Activated CD4-positive, alpha-beta T cell treated with anti-CD3 and anti-CD28 coated beads for 48 hours (primary cell): ENCODE measurements around the gene NTSR1.

Experiments
- DNase-seq: peaks from one replicate; pipeline ENCODE4 v3.0.0-alpha.2; 2020

NTSR1 gene

DNA sequence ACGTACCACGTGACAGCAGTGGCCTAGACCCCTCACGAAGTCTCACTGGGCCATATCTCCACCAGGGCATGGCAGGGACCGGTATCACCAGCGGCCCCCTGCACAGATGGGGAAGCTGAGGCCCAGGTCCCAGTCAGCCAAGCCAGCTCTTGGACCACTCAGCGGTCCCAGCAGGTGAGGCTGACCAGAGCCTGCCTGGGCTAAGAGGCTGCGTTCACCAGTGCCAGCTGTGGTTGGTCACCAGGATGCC is 85.0 kb downstream of the NTSR1 start:
- no peak for DNase-seq

DNA sequence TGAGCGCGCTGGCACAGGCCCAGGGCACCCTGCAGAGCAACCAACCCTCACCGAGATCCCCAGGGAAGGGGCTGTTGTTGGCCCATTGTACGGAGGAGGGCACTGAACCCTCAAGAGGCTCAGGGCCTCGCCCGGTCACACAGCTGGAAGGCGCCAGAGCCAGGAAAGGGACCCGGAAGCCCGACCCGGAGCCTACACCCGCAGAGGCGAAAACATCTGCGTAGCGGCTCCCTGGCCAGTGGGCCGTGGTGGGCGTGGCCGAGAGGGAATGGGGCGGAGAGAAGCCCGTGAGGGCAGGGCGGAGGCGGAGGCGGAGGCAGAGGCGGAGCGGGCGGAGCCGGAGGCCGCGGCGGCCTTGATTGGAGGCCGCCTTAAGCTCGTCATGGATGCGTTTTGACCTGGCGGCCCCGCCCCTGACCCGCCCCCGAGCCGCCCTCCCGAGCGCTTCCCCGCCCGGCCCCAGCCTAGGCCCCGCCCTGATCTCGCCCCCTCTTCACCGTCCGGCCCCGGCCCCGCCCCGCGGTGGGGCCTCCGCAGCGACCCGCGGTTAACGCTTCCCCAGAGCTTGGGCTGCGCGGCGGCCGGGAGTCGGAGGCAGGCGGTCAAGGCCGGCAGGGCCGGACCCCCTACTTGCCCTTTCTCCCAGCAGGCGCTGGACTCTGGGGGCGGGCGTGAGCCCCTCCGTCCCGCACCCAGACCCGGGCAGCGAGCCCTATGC is 85.5 kb downstream of the NTSR1 start:
- DNase-seq = peak; percentile 94

GRCh38 chr20:62795023-62795761 is 86.6 kb downstream of the NTSR1 start:
- peak; percentile 77 for DNase-seq

DNA sequence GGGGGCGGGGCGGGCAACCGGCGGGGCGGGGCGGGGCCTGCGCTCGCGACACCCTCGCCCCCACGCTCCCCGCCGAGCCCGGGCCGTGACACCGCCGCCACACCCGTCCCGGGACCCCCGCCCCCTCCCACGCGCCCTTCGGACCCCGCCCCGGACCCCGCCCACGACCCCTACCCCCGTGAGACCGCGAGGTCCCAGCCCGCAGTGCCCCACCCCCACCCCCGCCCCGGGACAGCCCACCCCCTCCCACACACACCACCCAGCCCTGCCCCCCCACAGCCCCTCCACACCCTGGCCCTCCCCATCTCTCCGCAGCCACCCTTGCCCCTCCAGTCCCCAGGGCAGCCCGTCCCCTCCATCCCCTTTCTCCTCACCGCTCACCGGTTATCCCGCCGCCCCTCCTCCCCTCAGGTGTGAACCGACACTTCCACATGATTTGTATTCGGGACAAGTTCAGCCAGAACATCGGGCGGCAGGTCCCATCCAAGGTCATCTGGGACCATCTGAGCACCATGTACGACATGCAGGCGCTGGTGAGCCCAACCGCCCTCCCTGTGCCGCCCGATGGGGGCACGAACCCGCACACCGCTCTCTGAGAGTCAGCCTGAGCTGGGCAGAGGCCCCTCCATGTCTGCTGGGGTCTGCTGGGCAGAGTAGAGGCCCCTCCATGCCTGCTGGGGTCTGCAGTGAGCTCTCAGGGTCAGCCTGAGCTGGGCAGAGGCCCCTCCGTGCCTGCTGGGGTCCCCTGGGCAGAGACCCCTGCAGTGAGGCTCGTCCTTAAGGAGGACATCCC is 88.3 kb downstream of the NTSR1 start:
- no peak for DNase-seq

GRCh38 chr20:62797671-62798532 is 89.3 kb downstream of the NTSR1 start:
- DNase-seq = no peak

- no peak for DNase-seq
Observed at GRCh38 chr20:62799036-62799435, 90.4 kb downstream of the NTSR1 start.

DNA sequence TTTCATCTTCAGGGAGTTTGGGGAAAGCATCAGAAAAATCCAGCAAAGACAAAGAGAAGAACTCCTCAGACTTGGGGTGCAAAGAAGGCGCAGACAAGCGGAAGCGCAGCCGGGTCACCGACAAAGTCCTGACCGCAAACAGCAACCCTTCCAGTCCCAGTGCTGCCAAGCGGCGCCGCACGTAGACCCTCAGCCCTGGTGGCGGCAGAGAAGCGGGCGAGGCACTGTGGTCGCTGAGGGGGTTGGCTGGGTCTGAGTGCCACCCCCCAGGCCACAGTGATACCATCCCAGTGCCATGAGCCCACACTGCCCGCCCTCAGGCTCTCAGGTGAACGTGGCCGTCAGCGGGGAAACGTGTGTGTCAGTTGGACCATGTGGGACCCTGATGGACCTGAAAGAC is 90.8 kb downstream of the NTSR1 start:
- DNase-seq = no peak

GRCh38 chr20:62799873-62800272 is 91.2 kb downstream of the NTSR1 start:
- no peak for DNase-seq

- no peak for DNase-seq
Observed at GRCh38 chr20:62800314-62801259, 92.0 kb downstream of the NTSR1 start.

DNA sequence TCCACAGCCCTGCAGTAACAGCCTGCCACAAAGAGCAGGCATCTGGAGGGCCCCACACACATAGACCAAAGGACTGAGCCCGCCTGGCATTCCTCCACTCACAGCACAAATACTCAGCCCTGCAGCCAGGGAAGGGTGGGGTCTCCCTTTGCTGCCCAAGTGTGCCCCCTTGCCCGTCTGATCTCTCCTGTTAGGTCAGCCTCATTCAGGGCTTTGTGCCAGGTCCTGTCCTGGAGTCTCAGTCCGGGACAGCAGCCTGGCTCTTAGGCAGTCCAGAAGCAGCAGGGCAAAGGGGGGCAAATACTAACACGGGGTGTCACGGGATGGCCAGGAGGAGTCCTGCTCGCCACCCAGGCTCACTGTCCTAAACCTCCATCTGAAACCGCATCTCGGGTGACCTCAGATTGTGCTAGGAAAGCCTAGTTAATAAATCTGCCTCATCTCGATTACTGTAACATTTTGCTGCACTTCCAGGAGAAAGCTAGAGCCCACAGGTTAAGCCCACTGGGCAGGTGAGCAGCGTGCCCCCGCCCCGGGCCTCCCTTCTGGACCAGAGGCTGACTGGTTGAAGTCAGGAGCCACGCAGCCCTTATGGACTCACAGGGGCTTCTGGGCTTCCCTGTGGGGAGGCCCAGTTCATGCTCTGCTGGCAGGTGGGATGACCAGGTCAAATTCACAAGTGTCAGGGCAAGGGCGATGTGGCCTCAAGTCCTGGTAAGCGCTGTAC is 92.8 kb downstream of the NTSR1 start:
- DNase-seq = no peak

DNA sequence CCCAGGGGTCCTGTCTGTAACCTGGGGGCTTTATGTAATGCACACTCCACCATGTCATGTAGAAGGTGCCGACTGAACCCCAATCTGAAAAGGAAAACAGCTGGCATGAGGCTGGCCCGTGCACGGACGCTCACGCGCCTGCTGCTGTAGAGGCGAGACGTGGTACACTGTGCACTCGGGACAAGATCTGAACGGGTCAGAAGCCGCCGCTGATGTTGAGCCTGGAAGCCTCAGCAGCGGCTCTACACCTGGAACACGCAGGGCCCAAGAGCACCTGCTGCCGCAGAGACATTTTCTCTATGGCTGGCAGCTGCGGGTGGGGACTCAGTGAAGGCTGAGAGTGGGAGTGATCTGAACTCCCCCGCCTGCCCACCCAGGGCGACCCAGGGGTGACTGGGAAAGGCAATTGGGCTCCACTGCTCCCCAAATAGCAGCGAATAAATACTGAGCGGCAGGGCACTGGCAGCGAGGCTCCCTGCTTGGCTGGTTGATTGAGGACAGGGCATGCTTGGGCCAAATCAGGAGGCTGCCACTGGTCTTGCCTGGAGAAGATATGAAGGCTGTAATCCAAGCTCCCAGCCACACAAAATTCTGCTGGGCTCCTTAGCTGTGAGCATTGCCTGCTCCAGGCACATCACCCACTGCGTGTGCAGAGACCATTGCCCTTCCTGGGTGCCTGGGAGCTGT is 93.5 kb downstream of the NTSR1 start:
- DNase-seq = no peak

- DNase-seq = no peak
Observed at GRCh38 chr20:62804021-62804626, 95.5 kb downstream of the NTSR1 start.

DNA sequence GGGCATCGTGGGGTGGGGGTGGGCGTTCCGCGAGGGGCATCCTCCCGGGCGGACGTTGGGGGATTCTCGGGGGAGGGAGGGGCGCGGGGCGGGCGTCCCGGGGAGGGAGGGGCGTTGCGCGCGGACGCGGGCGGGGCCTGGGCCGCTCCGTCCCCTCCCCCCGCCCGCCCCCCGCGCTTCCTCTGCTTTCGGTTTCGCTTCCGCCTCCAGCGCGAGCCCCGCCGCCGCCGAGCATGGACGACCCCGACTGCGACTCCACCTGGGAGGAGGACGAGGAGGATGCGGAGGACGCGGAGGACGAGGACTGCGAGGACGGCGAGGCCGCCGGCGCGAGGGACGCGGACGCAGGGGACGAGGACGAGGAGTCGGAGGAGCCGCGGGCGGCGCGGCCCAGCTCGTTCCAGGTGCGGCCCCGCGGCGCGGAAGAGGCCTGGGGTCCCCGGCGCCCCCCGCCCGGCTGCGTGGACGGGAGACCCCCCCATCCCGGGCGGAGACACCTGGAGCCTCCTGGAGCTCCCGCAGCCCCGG is 96.1 kb downstream of the NTSR1 start, which contains the start of gene OGFR:
Gene OGFR, plus strand, starts transcription at position 209 of the 528 bp plus-strand sequence. Its CDS starts 25 bp downstream, at position 234.
- peak; percentile 70 for DNase-seq

- DNase-seq = peak; percentile 57
Observed at GRCh38 chr20:62805155-62805710, 96.6 kb downstream of the NTSR1 start.

- no peak for DNase-seq
Observed at GRCh38 chr20:62805711-62806382, 97.2 kb downstream of the NTSR1 start.

GRCh38 chr20:62806383-62807050 is 97.9 kb downstream of the NTSR1 start:
- no peak for DNase-seq

- DNase-seq = no peak
Observed at GRCh38 chr20:62807444-62808210, 99.0 kb downstream of the NTSR1 start.
